DMS153 treated with DMSO at 0.1 percent for 48 hours (cell line): ENCODE results near the gene CFAP57.

Experiments used
- DNase-seq: peaks from one replicate; lab custom pipeline; 2025; ENCODE audit not compliant: unreplicated experiment; lab: John Stamatoyannopoulos, UW

Gene CFAP57

DNA sequence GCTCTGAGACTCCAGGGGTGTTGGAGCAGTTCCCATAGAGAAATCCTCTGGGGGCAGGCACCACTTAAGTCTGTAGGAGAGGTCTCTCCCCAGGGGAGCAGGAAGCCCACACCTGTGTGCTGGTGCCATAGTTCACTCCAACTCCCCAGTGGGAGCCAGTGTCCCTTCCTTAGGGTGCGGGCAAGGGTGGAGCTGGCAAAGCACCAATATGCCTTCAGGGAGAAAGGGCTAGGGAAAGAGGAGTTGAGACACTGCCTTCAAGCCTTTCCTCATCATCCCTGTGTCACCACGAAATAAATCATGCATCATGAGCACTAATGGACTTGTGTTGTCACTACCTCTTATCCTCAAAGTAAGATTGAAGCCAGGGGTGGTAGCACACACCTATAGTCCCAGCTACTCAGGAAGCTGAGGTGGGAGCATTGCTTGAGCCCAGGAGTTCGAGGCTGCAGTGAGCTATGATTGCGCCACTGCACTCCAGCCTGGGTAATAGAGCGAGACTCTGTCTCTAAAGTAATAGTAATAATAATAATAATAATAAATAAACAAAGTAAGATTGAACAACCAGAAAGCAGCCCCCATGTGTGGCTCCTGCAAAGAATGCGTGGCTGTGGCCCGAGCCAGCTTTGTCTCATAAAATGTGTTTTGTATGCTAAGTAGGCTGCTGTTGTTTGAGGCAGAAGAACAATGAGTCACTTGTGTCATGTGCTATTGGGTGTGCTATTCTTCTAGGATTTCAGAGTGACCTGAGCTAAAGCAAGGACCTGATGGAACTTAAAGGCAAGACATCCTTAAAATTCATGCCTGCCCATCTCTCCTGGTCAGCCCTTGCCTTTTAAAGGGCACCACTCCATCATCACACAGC is 122.0 kb downstream of the CFAP57 start:
- DNase-seq: no peak

DNA sequence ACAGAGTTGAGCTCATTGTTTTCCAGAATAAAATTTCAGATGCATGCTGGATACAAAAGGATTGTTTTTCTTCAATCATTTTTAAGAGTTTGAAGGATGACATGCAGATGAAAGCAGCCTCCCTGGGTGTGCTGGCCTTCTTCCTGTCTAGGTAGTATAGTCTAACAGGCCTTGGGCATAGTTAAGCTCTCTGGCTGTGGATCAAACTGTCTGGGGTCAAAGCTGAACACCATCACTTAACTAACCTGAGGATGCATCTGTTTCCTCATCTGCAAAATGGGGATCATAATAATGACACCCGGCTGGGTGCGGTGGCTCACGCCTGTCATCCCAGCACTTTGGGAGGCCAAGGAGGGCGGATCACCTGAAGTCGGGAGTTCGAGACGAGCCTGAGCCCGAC is 122.6 kb downstream of the CFAP57 start:
- DNase-seq: no peak

DNA sequence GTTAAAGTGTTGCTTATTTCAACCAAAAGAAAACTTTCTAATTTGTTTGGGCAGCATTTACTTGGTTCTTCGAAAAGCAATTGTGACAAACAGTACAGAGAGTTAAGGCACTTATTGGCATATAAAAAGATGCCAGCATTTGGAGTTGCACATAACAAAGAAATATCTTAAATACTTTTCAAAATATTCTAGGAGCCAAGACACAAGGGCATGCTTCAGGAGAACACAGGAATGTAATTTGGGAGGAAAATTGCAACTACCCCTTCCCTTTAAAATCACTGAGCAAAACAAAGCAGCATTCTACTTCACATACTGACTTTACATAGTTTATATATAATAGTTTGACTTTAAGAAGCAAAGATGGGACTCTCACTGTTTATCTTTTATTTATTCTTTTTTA is 124.1 kb downstream of the CFAP57 start:
- no peak for DNase-seq

DNA sequence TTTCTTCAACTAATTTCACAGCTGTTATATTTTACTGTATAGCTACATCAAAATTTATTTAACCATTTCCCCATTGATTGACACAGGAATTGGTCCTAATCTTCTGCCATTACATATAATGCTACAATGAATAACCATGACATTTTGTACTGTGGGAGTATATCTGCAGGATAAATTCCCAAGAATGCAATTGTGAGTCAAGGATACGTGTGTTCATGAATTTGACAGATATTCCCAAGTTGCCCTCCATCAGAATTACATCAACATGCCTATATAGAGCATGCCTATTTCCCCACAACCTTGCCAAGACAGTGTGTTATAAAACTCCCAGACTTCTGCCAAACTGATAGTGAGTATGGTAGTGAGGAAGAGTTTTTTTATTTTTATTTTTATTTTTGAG is 125.9 kb downstream of the CFAP57 start:
- no peak for DNase-seq

DNA sequence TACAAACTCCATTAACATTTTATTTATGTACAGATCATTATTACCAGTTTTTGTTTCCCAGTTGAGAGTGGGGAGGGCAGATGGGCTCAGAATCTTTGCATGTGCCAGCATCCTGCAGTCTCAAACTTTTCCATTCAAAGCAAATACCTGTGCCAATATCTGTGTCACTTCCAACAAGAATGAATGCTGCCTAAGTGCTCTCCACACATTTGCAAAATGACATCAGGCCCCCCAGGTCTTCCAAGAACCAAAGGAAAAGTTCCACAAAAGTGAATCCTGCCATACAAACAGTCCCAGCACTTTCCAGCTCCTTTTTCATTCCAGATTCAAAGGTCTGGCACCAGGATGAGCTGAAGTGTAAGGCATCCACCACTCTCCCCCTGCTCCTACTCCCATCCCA is 127.0 kb downstream of the CFAP57 start:
- no peak for DNase-seq

DNA sequence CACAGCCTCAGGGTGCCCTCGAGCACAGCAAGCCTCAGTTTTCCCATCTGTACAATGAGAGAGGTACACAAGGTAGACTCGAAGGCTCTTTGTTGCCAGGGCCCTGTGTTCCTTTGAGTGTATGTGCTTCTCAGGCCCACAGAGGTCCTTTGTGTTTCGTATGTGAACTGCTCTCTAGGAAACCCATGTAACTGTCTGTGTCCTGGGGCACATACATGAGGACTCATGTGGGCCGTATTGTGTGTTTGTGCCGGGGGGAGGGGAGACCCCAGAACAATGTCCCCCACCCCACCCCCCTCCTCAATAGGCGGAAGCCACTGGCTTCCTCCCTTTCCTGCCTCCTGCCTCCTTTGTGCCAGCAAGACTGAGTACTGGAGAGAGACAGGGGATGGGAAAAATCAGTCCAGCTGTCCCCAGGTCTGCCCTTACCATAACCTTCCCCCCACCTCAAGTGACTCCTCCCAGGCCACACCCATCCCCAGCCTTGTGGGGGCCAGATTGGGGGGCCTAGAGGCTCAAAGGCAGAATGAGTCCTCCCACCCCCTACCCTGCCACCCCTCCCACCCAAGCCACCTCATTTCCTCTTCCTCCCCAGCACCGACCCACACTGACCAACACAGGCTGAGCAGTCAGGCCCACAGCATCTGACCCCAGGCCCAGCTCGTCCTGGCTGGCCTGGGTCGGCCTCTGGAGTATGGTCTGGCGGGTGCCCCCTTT is 128.4 kb downstream of the CFAP57 start, which contains the start of gene TIE1:
Gene TIE1 (plus strand): TSS at position 605 of the 717 bp plus-strand sequence. CDS start 90 bp downstream, at position 695.
- no peak for DNase-seq

DNA sequence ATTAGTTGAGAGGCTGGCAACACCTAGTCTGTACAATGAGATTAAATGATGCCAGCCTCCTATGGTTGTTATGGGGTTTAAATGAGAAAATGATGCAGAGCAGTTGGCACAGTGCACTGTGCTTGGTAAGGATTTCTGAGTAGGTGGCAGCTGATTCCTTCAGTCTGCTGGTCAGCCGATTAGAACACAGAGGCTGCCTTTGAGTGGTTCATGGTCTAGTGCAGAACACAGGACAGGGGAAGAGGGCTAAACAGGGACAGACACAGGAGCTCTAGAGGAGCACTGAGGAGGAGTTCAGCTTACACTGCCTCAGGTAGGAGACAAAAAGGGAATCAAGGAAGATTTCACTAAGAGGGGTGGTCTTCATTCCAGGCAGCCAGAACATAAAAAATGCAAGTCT is 130.1 kb downstream of the CFAP57 start:
- no peak for DNase-seq

DNA sequence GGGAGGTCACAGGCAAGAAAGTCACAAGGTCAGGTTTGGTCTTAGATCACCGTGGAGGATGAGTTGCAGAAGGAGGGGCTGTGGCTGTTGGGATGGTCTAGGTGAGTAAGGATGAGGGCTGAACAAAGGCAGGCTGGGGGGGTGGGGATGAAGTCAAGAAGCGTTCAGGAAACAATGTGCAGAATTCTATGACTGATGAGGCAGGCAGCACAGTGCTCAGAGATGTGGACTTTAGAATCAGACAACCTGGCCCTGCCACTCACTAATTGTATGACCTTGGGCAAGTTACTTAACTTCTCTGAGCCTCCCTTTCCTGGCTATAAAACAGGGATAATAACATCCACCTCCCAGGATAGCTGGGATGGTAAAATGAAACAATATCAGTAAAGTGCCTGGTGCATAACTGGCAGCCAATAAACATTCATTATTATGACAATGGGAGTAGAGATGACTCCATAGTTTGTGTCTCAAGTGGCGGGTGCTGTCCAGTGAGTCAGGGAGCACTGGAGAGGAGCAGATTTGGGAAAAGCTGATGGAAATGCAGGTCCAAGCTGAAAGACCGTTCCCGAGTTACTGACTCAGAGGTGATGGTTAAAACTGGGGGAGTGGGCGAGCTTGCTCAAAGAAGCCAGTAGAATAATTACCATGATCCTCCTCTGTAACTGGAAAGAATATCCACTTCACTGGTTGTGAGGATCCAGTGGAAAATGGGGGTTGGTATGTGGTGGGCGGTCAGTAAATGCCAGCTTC is 130.8 kb downstream of the CFAP57 start:
- DNase-seq: no peak

DNA sequence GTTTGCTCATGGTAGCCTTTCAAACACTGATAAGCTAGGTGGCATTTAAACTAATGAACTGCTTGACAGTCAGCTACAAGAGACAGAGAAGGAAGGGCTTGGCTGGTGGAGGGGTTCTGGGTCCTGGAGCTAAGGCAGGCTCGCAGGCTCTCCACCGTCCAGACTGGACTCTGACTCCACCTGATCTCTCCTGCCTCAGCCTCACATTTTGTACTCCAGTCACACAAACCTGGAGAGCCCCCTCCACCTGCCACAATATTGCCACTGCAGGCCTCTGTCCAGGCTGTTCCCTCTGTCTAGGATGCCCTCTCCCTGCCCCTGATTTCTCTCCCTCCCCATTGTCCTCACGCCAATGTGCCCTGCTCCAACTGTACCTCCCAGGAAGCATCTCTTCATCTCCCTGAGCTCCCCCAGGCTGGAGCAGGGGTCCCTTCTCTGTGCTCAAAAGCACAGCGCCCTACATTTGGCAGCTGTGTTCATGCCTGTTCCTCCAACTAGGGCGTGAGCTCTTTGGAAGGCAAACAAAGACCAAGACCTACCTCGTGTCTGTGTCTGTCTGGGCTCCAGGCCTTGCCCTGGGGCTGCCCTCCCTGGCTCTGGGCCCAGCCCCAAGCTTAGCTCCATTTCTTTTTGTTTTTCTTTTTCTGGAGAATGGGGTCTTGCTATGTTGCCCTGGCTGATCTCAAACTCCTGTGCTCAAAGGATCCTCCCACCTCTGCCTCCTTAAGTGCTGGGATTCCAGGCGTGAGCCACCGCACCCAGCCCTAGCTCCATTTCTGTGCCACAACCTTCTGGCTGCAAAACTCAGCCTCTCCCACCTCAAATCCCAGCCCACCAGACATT is 131.6 kb downstream of the CFAP57 start:
- no peak for DNase-seq
